HepG2 (cell line): Measurements from ENCODE around the gene ZPR1. TPM values are rescaled to one million over a fixed set of nuclear protein-coding genes. Genes with fewer than 3 reads are reported as not detected.
A peak's percentile ranks its signal among the peaks of the same experiment; 100 is the strongest.

Source experiments
- ATF3 ChIP-seq: sonication (generic); formaldehyde crosslinking; IDR thresholded peaks from 2 replicates; pipeline ENCODE4 v1.4.0; 2020; ENCODE audit warnings: missing genetic modification reagents
- E2F1 ChIP-seq: sonication (generic); formaldehyde crosslinking; IDR thresholded peaks from 2 replicates; pipeline ENCODE4 v1.5.0; 2020; ENCODE audit warnings: missing genetic modification reagents
- EZH2 ChIP-seq: conservative IDR thresholded peaks from 2 replicates; pipeline ENCODE4 v1.6.1; 2012; ENCODE audit warnings: mild to moderate bottlenecking, low read depth, low read length, moderate library complexity
- FLYWCH1 ChIP-seq: sonication (generic); formaldehyde crosslinking; IDR thresholded peaks from 2 replicates; pipeline ENCODE4 v1.8.1; 2023; ENCODE audit warnings: mild to moderate bottlenecking, missing genetic modification reagents
- FOSL1 ChIP-seq: sonication (generic); formaldehyde crosslinking; IDR thresholded peaks from 2 replicates; pipeline ENCODE4 v1.9.0; 2021; ENCODE audit warnings: missing genetic modification reagents, borderline replicate concordance
- FOXJ3 ChIP-seq: sonication (generic); formaldehyde crosslinking; IDR thresholded peaks from 2 replicates; pipeline ENCODE4 v1.4.0; 2020; ENCODE audit warnings: missing genetic modification reagents, mild to moderate bottlenecking, borderline replicate concordance
- FOXP1 ChIP-seq, 2 experiments: fragments of 450-650 bp in 1 of 2; IDR thresholded peaks; 2 replicates each; pipeline ENCODE4 v1.6.1; 2017 to 2018; ENCODE audit warnings: antibody characterized with exemption in 1 of 2
- HNF1A ChIP-seq, 2 experiments: sonication (generic) in 1 of 2; formaldehyde crosslinking in 1 of 2; IDR thresholded peaks; 2 replicates each; pipeline versions ENCODE4 v1.4.0 to v1.6.1; 2016 to 2020; ENCODE audit warnings: borderline replicate concordance in 1 of 2, low read depth in 1 of 2, mild to moderate bottlenecking in 1 of 2, missing genetic modification reagents in 1 of 2
- HNF4A ChIP-seq: sonication (generic); formaldehyde crosslinking; IDR thresholded peaks from 2 replicates; pipeline ENCODE4 v1.4.0; 2020; ENCODE audit warnings: missing genetic modification reagents
- HNRNPK ChIP-seq: fragments of 200-400 bp; formaldehyde crosslinking; IDR thresholded peaks from 2 replicates; pipeline ENCODE4 v1.6.1; 2018; ENCODE audit warnings: low read length, low read depth, moderate library complexity, mild to moderate bottlenecking; ENCODE audit not compliant: poor library complexity, severe bottlenecking
- KLF15 ChIP-seq: sonication (generic); formaldehyde crosslinking; IDR thresholded peaks from 2 replicates; pipeline ENCODE4 v1.8.1; 2023; ENCODE audit warnings: borderline replicate concordance, mild to moderate bottlenecking, inconsistent platforms, missing genetic modification reagents, mixed read lengths
- NAIF1 ChIP-seq: sonication (generic); formaldehyde crosslinking; IDR thresholded peaks from 2 replicates; pipeline ENCODE4 v1.5.0; 2020; ENCODE audit warnings: mild to moderate bottlenecking, missing genetic modification reagents, borderline replicate concordance
- NCOR1 ChIP-seq: fragments of 200-600 bp; sonication (generic); IDR thresholded peaks from 2 replicates; pipeline ENCODE4 v1.7.0; 2017; ENCODE audit warnings: antibody characterized with exemption, low read length, borderline replicate concordance
- NFYB ChIP-seq: sonication (generic); formaldehyde crosslinking; IDR thresholded peaks from 2 replicates; pipeline ENCODE4 v1.4.0; 2020; ENCODE audit warnings: missing genetic modification reagents
- REXO4 ChIP-seq: sonication (generic); formaldehyde crosslinking; IDR thresholded peaks from 2 replicates; pipeline ENCODE4 v1.8.0; 2022; ENCODE audit warnings: missing genetic modification reagents, mild to moderate bottlenecking, borderline replicate concordance
- SP1 ChIP-seq, 2 experiments: fragments of 450-650 bp in 1 of 2; sonication (generic) in 1 of 2; formaldehyde crosslinking in 1 of 2; IDR thresholded peaks; 2 replicates each; pipeline versions ENCODE4 v1.4.0 to v1.6.1; 2016 to 2020; ENCODE audit warnings: missing genetic modification reagents in 1 of 2
- ZFP90 ChIP-seq: sonication (generic); formaldehyde crosslinking; IDR thresholded peaks from 2 replicates; pipeline ENCODE4 v1.8.0; 2022; ENCODE audit warnings: missing genetic modification reagents, mild to moderate bottlenecking, inconsistent platforms, borderline replicate concordance
- ZNF530 ChIP-seq: sonication (generic); formaldehyde crosslinking; IDR thresholded peaks from 2 replicates; pipeline ENCODE4 v1.5.0; 2020; ENCODE audit warnings: low read depth, mild to moderate bottlenecking, missing genetic modification reagents
- ZNF556 ChIP-seq: sonication (generic); formaldehyde crosslinking; IDR thresholded peaks from 2 replicates; pipeline ENCODE4 v1.4.0; 2020; ENCODE audit warnings: mild to moderate bottlenecking, missing genetic modification reagents, borderline replicate concordance
- ZNF567 ChIP-seq: sonication (generic); formaldehyde crosslinking; IDR thresholded peaks from 2 replicates; pipeline ENCODE4 v1.8.1; 2023; ENCODE audit warnings: mild to moderate bottlenecking, missing genetic modification reagents, borderline replicate concordance
- ZNF644 ChIP-seq: IDR thresholded peaks from 2 replicates; pipeline ENCODE4 v1.6.1; 2016; ENCODE audit warnings: low read depth
- ZNF709 ChIP-seq: sonication (generic); formaldehyde crosslinking; IDR thresholded peaks from 2 replicates; pipeline ENCODE4 v1.5.0; 2020; ENCODE audit warnings: mild to moderate bottlenecking, missing genetic modification reagents
- ZNF713 ChIP-seq: sonication (generic); formaldehyde crosslinking; IDR thresholded peaks from 2 replicates; pipeline ENCODE4 v1.4.0; 2020; ENCODE audit warnings: mild to moderate bottlenecking, missing genetic modification reagents
- ZNF772 ChIP-seq: sonication (generic); formaldehyde crosslinking; IDR thresholded peaks from 2 replicates; pipeline ENCODE4 v1.5.0; 2020; ENCODE audit warnings: mild to moderate bottlenecking, missing genetic modification reagents
- polyA plus RNA-seq, 8 experiments: library from polyadenylated mRNA; depleted of rRNA in 3 of 8; stranded (reverse) in 7 of 8; unstranded in 1 of 8; fragments of >200 nt; fragmentation: Illumina TruSeq in 4 of 8; extraction: Trizol in 4 of 8; gene quantifications; 2 replicates each; pipeline versions ENCODE4 v1.2.1 to v1.2.3, GENCODE V29; 2011 to 2016; ENCODE audit warnings: low read depth in 4 of 8, missing spikeins in 1 of 8, mixed read lengths in 1 of 8; ENCODE audit not compliant: insufficient read depth in 1 of 8
- total RNA-seq, 5 experiments: library from RNA; depleted of rRNA; stranded (reverse); fragments of >200 nt; fragmentation: Illumina TruSeq; extraction: Trizol; gene quantifications; 2 replicates each; pipeline ENCODE4 v1.2.3, GENCODE V29; 2016; ENCODE audit warnings: low read depth in 1 of 5

ZPR1 gene
- total and polyA plus RNA-seq, 2 of the 13 experiments (the other 11 are each of a cell fraction or from before 2014, with no cell fraction given) = 40.0 to 79.3 TPM

- TF ChIP-seq ZNF567 = no peak
- no peak for TF ChIP-seq E2F1 (CRISPR knock-in tag)
- TF ChIP-seq KLF15 (CRISPR knock-in tag) = no peak
- TF ChIP-seq ZFP90 (CRISPR knock-in tag) = 0 out of 2 replicates have a peak, but pooled peaks have one; percentile 9
- 0 out of 2 replicates have a peak, but pooled peaks have one; percentile 46 for TF ChIP-seq NCOR1
- no peak for TF ChIP-seq ATF3 (CRISPR knock-in tag)
- no peak for TF ChIP-seq SP1 (IDR thresholded peaks at IDR 0.05)
- no peak for TF ChIP-seq SP1 (CRISPR knock-in tag; IDR thresholded peaks at IDR 0.05)
- TF ChIP-seq REXO4 (CRISPR knock-in tag) = no peak
- TF ChIP-seq ZNF709 (CRISPR knock-in tag) = peak; percentile 44; the same call in 1 of the 2 replicates
- TF ChIP-seq ZNF644 (CRISPR knock-in tag) = no peak
- TF ChIP-seq FLYWCH1 = no peak
- peak; percentile 13; the same call in 1 of the 2 replicates for TF ChIP-seq NFYB (CRISPR knock-in tag)
- no peak for TF ChIP-seq HNRNPK
- TF ChIP-seq HNF1A (IDR thresholded peaks at IDR 0.05; ENCODE audit: low read depth) = no peak
- TF ChIP-seq HNF1A (CRISPR knock-in tag; IDR thresholded peaks at IDR 0.05; ENCODE audit: borderline replicate concordance) = peak; percentile 67; the same call in 1 of the 2 replicates
- no peak for TF ChIP-seq ZNF530 (CRISPR knock-in tag)
- TF ChIP-seq NAIF1 (CRISPR knock-in tag) = no peak
- TF ChIP-seq FOXJ3 (CRISPR knock-in tag) = no peak
- no peak for TF ChIP-seq FOXP1 (IDR thresholded peaks at IDR 0.05)
- TF ChIP-seq FOXP1 (CRISPR knock-in tag; IDR thresholded peaks at IDR 0.05) = peak; percentile 14; the same call in 1 of the 2 replicates
- no peak for TF ChIP-seq EZH2
- no peak for TF ChIP-seq FOSL1
- peak; percentile 88 for TF ChIP-seq HNF4A
- TF ChIP-seq ZNF772 (CRISPR knock-in tag) = peak; percentile 74
- TF ChIP-seq ZNF556 (CRISPR knock-in tag) = peak; percentile 55; the same call in 1 of the 2 replicates
- no peak for TF ChIP-seq ZNF713
Measured at GRCh38 chr11:116833816-116834534, 46.2 kb upstream of the ZPR1 start (continued).
